Activated naive CD4-positive, alpha-beta T cell treated with anti-CD3 and anti-CD28 coated beads, Interleukin-2, amount 50 U/mL, for 16 hours (primary cell): ENCODE results near the gene MTHFD1L.
"Not testable (repeated sequence)": the region's sequence is repeated elsewhere in the genome, so short reads cannot be mapped to it uniquely, and the experiment has no call there.

Source experiments
- DNase-seq: peaks from one replicate; pipeline ENCODE4 v3.0.0-alpha.2; 2020

Gene MTHFD1L

GRCh38 chr6:151100326-151100725 is 234.8 kb downstream of the MTHFD1L start:
- no peak for DNase-seq

- DNase-seq = no peak
These were observed 235.8 kb downstream of the MTHFD1L start for GRCh38 chr6:151101161-151101815.

DNA sequence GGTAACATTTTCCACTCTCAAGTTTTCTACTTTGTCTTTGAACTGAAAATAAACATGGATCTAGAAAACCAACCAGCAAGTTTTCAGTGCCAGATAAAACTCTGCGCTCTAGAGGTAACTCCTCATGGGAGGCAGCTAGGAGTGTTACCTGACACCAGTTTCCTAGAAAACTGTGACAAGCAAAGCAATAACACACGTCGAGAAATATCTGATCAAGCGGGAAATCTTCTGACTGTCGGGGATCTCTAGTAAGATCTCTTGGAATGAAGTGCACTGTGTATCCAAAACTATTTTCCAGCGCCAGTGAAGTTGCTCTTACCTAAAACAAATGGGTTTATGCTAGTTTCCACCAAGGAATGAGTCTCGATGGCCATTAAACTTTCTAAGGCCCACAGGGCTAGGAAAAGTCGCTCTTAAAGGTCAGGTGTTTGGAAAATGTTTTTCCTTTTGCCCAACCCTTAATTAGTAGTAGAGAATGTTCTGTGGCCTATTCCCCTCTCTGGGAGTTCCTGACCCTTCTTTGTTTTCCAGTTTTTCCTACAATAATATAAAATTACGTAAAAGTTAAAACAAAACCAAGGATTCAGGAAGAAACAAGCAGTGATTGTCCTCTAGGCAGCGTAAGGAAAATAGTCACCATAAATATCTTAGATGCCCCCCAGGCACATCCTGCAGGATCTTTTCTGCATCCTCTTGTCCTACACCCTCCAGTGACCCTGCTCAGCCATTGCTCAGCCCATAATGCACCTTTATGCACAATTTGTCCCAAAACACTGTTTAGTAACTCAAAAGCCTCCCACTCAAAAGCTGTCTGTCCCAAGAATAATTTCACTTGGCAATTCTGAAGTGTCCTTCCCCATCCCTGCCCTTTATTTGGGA is 236.6 kb downstream of the MTHFD1L start:
- no peak for DNase-seq

- DNase-seq = no peak
These were observed 237.8 kb downstream of the MTHFD1L start for GRCh38 chr6:151103266-151103665.

GRCh38 chr6:151107897-151108427 is 242.5 kb downstream of the MTHFD1L start:
- DNase-seq = no peak

DNA sequence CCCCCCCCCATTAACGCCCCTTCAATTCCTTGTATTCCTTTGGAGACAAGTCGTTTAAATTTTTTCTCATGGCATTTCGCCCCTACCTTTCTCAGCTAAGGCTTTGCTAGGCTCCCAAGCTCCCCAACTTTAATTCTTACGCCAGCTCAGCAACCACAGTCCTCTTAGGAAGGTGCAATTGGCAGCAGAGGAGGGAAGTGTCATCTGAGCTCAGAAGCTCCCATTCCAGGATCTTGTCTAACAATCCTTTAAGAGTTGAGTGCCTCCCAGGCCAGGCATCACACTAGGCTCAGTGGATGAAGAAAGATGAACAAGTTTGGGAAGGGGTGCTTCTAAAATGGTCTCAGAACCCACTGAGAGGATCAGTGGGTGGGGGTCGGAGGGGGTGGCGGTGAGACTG is 243.0 kb downstream of the MTHFD1L start:
- no peak for DNase-seq

- no peak for DNase-seq
These were observed 243.9 kb downstream of the MTHFD1L start for GRCh38 chr6:151109361-151109760.

DNA sequence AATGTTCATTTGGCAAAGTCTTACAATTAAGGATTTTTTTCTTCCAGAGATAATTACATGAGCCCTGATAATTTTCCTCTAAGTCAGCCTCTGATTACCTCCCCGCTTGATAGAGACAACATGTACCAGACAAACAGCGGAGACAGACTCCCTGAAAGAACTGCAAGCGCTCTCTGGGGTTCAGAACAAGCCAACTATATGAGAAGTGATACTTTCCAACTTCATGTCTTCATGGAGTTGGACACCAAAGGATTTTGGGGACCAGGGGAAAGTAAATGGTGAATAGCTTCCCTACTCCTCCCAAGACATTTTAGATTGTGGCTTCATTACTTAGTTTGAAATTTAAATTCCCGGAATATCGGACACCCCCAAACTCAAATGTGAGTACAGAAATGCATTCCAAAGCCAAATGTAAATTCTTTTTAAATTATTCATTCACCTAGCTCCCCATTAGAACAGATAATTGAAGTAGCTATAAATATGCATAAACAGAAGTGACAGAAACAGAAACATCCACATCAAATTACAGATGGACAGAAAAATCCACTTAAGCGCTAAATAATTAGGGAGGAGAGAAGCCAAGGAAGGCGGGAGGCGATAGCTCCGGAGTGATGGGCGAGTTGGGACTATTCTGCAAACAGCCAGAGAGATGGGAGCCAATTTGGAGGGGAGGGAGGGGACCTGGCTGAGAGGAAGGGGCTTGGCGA is 244.5 kb downstream of the MTHFD1L start:
- no peak for DNase-seq

- DNase-seq = no peak
These were observed 245.0 kb downstream of the MTHFD1L start for GRCh38 chr6:151110576-151110905.

DNA sequence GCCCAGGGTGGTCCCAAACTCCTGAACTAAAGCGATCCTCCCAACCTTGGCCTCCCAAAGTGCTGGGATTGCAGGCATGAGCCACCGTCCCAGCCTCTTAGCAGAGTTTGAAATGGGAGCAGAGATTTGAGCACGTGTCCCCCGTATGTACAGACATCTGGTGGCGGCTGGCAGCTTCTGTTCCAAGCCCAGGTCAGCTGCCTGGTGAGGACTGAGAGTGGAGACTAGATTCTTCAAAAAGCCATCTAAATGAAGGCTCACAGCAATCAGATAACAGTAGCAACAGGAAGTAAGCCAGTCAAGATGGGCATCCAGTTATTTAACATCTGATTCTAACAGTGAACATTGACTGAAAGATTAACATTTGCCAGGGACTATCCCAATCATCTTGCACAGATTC is 246.2 kb downstream of the MTHFD1L start:
- DNase-seq = no peak

DNA sequence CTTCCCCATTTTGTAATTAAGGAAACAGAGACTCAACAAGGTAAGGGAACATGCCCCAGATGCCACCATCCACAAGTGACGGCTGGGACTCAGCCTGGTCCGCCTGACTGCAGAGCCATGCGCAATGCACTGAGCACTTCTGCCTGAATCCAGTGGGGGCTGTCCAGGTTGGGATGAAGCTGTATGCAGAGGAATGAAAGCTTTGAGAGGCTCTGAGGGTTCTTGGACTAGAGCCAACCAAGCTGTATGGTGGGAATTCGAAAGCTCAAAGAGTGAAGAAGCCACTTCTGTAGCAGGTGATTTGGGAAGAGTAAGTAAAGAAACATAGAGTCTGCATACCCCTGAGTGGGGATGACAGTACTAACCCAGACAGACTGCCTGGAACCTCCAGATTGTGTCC is 246.6 kb downstream of the MTHFD1L start:
- DNase-seq = no peak

- not testable (repeated sequence) for DNase-seq
These were observed 247.4 kb downstream of the MTHFD1L start for GRCh38 chr6:151112884-151113283.

DNA sequence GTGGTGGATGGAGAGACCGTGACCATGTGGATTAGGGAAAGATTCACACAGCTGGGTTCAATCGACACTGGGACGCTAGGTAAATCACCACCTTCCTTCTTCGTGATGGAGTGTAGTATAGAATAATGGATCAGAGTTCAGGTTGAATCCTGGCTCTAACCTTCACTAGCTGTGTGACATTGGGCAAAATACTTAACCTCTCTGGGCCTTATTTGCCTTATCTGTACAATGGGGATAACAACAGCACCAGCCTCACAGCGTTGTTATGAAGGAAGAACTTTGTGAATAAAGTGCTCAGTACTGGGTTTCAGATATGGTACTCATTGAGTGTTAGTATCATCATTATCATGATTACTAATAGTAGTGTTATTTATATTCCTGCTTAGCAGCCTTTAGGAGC is 248.1 kb downstream of the MTHFD1L start:
- DNase-seq = no peak

GRCh38 chr6:151118461-151119123 is 253.1 kb downstream of the MTHFD1L start:
- no peak for DNase-seq

DNA sequence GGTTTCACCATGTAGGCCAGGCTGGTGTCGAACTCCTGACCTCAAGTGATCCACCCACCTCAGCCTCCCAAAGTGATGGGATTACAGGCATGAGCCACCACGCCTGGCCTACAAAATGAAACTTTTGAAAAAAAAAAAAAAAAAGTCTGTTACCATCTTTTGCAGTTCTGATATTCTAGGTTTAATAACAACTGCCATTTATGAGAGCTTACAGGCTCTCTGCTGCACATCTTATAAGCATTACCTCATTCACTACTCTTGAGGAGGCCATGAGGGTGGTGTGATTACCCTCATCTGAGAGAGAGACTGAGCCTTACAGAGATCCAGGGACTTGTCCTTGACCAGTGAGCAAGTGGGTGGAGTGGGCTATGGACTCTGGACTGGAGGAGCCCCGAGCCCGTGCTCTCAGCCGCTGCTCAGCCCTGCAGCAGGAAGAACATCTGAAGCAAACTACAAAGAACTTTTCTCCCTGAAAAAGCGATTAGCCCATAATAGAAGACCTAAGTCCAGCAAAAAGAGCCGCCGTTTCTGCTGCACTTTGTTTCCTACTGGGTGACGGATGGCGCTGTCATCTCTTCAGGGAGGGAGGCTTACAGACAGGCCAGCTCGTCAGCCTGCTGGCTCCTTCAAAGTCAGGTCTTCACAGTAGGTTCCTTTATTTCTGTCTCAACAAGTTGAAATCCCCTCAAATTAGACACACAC is 254.5 kb downstream of the MTHFD1L start:
- no peak for DNase-seq

DNA sequence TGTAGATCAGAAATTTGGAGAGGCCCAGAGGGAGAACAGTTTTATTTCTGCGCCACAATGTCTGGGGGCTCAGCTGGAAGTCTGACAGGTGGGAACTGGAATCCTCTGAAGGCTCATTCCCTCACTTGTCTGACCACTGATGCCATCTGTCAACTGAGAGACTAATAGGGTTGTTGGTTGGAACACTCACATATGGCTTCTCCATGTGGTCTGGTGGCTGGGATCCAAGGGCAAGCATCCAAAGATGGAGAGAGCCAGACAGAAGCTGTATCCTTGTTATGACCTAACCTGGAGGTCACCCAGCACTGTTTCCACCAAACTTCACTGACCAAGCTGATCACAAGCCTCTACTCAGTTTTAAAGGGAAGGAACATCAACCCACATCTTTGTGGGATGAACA is 256.4 kb downstream of the MTHFD1L start:
- DNase-seq = no peak

GRCh38 chr6:151123641-151124040 is 258.1 kb downstream of the MTHFD1L start:
- not testable (repeated sequence) for DNase-seq

DNA sequence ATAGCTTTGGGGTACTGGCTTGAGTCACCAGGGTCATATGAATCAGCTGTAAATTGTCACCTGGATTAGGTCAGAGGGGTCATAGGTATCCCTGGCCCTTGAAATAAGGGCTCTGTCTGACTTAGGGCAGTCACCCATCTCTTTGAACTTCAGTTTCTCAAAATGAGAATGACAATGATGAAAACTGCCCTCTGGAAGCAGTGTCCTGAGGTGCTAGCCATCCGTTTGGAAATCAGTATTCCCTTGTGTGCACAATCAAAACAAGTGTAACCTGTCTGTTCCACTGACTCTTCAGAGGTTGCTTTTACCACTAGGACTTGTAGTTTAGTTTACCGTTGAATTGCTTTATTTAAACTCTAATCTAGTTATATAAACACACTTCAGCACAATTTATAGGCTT is 259.7 kb downstream of the MTHFD1L start:
- not testable (repeated sequence) for DNase-seq

DNA sequence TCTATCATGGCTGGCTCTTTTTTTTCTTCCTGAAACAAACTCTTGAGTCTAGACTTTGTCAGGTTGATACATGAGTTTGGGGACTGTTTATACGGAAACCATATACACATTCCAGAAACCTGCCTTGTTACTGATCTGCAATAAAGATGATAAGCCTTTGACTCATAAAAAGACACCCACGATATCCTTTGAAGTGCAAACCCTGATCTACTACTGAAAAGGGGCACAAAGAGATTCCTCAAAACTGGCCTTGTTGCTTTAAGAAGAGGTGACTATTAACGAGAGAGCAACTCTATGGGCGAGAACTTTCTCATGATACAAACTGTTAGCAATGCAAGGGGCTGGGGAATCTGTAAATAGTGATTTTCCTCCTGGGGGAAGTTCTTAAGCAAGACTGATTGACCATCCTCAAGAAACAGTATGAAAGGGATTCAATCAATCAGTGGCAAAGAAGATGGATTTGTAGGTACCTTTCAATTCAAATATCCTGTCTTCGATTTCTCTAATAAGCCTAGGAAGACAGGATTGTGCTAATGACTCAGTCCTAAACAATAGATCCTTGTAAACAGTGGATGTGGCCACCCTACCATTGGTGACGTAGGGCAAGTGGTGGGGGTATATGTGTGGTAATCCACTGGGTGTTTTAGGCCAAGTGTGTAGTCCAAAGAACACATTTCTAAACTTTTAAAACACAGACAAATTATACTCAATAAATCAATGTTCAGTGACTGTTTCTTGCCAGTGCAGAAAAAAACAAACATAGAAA is 260.3 kb downstream of the MTHFD1L start:
- not testable (repeated sequence) for DNase-seq

GRCh38 chr6:151126417-151126724 is 260.9 kb downstream of the MTHFD1L start:
- DNase-seq = not testable (repeated sequence)

GRCh38 chr6:151127133-151127798 is 261.8 kb downstream of the MTHFD1L start:
- DNase-seq = not testable (repeated sequence)
